ENCODE results near the gene TARBP2.

Gene TARBP2

DNA sequence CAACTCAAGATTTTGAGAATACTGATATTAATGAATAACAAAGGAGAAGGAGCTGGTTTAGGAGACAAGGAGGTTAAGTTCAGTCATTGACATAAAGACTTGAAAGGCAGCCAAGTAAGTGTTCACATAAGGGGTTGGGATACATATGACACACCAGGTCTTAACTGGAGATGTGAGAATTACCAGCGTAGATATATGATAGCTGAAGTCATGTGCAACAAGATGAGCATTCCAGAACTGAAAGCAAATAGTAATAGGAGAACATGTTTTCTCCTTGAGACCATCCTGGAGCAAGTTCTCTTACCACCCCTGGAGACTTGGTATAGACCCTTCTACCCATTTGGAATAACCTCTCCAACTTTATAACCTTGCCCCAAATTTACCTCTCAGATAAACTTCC, 49.5 kb downstream of the TARBP2 start:
- no peak overlapping the region for H3K4me3 ChIP-seq (ENCODE audit: low read depth, low read length)
- DNase-seq (ENCODE audit: low read depth), result peak; percentile 94
- TF ChIP-seq CTCF (conservative IDR thresholded peaks at IDR 0.05; ENCODE audit: low read depth, low read length), result no peak

- no peak overlapping the region for H3K4me3 ChIP-seq (ENCODE audit: low read depth, low read length)
- TF ChIP-seq CTCF (conservative IDR thresholded peaks at IDR 0.05; ENCODE audit: low read depth, low read length), result peak; percentile 9
- DNase-seq (ENCODE audit: low read depth), result peak; percentile 28
Measured at GRCh38 chr12:53551889-53552291, 50.8 kb downstream of the TARBP2 start.

DNA sequence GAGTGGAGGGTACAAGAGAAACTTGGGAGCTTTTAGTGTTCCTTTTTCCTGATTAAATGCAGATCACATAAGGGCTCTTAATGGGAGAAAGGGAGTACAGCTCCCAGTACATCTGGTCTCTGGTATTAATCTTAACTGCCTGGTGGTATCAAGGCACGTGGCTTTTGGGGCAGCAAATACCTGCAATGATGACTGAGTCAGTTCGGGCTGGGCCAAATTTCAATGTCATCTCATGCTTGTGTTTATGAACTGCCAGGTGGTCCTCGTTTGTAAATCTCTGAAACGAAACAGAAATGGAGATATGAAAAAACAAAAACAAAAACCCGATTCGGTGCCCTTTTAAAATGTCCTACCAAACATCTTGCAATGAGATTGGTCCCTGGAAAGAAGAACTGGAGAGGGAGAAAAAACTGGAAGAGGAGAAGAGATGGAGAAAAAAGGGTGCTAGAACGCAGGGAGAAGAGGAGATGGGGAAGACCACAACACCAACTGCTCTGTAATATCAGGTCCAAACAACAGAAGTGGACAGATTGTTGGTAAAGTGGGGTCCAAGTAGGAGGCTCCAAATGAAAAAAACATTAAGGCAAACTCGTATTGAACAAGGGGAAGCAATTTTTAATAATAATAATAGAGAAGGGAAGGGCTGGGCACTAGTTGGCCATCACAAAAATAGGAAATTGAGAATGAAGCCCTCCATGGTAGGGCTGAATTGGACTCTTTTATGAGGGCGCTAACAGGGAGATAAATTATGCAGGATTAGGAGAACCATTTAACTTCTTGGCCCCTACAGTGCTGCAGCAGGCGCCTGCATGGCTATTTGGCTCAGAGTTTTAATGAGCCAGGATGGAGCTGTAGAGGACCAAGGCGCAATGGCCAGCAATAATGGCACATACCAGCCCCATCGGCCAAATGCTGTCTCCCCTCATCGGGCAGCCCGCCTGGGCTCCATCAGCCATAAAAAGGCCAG, 51.6 kb downstream of the TARBP2 start:
- no peak overlapping the region for H3K4me3 ChIP-seq (ENCODE audit: low read depth, low read length)
- no peak for TF ChIP-seq CTCF (conservative IDR thresholded peaks at IDR 0.05; ENCODE audit: low read depth, low read length)
- DNase-seq (ENCODE audit: low read depth), result no peak

All from choroid plexus epithelial cell (primary cell).